ENCODE measurements around the gene CYLD.

The CYLD gene

DNA sequence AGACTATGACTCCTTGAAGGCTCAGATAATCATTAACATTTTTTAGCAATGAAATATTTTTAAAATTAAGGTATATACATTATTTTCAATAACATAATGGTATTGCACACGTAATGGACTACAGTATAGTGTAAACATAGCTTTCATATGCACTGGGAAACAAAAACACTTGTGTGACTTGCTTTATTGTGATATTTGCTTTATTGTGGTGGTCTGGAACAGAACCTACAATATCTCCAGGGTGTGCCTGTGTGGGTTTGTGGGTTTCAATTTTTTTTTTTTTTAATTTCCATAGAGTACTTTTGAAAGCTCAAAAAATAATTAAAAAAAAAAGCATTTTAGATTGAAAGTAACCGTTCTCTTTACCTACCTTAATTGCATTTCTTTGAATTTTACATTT is 25.3 kb downstream of the CYLD start:
- TF ChIP-seq, protein P1, sequence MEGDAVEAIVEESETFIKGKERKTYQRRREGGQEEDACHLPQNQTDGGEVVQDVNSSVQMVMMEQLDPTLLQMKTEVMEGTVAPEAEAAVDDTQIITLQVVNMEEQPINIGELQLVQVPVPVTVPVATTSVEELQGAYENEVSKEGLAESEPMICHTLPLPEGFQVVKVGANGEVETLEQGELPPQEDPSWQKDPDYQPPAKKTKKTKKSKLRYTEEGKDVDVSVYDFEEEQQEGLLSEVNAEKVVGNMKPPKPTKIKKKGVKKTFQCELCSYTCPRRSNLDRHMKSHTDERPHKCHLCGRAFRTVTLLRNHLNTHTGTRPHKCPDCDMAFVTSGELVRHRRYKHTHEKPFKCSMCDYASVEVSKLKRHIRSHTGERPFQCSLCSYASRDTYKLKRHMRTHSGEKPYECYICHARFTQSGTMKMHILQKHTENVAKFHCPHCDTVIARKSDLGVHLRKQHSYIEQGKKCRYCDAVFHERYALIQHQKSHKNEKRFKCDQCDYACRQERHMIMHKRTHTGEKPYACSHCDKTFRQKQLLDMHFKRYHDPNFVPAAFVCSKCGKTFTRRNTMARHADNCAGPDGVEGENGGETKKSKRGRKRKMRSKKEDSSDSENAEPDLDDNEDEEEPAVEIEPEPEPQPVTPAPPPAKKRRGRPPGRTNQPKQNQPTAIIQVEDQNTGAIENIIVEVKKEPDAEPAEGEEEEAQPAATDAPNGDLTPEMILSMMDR (IDR thresholded peaks at IDR 0.05; ENCODE audit: low read depth, low read length), result no peak
- no peak for DNase-seq (ENCODE audit: extremely low read depth, low read depth)

DNA sequence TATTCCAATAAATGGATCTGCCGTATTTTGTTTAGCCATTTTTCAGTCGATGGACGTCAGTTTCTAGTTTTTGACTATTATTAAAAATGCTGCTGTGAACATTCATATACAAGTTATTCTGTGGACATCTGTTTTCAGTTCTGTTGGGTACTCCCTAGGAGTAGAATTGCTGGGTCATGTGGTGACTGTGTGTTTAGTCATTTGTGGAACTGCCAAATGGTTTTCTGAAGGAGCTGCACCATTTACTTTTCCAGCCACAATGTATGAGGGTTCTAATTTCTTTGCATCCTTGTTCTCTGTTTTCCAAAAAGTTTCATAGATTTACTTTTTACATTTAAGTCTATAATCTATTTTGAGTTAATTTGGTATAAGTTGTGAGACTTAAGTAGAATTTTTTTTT is 29.5 kb downstream of the CYLD start:
- TF ChIP-seq, protein P1 (IDR thresholded peaks at IDR 0.05; ENCODE audit: low read depth, low read length), result no peak
- peak; percentile 11 for DNase-seq (ENCODE audit: extremely low read depth, low read depth)

DNA sequence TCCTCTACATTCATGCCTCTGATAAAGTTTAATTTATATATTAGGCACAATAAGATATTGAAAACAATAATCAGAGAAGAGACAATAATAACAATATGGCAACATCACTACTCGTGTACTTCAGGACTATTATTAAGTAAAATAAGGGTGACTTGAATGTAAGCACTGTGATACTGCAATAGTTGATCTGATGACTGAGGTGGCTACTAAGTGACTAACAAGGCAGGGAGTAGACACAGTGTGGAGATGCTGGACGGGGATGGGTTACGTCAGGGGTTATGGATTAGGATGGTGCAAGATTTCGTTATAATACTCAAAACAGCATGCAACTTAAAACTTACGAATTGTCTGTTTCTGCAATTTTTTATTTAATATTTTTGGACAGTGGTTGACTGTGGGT is 32.5 kb downstream of the CYLD start:
- TF ChIP-seq, protein P1 (IDR thresholded peaks at IDR 0.05; ENCODE audit: low read depth, low read length), result no peak
- no peak for DNase-seq (ENCODE audit: extremely low read depth, low read depth)

DNA sequence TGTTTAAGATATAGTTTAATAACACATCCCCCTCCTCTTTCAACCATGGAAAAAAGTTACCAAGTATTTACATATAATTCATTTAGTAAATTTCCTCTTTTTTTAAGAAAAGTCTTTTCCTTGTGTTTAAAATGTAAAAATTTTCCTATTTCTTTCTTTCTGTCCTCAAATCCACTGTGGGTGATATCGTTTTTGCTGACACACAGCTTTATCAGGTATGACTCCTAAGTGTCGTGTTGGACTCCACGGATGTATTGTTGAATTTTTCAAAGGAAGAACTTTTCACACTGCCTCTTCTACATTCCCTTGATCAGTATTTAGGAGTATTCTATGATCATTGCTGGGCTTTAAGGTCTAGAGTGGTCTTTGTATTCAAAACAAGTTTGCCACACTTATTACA is 33.1 kb downstream of the CYLD start:
- TF ChIP-seq, protein P1 (IDR thresholded peaks at IDR 0.05; ENCODE audit: low read depth, low read length), result no peak
- no peak for DNase-seq (ENCODE audit: extremely low read depth, low read depth)

DNA sequence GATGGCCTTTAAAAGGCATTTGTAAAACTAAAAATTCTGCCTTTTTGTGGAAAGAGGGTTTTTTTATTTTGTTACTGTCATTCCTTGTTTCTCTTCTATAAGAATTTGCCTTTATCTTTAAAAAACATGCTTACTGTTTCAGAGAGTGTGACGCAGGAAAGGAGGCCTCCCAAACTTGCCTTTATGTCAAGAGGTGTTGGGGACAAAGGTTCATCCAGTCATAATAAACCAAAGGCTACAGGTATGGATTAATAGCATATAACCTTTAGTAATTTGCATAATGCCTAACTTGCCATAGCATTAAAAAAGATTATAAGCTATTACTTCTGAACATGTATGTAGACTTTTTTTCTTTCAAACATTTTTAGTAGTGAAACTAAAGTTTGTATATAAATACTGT is 34.2 kb downstream of the CYLD start:
- no peak for DNase-seq (ENCODE audit: extremely low read depth, low read depth)
- TF ChIP-seq, protein P1 (IDR thresholded peaks at IDR 0.05; ENCODE audit: low read depth, low read length), result no peak

DNA sequence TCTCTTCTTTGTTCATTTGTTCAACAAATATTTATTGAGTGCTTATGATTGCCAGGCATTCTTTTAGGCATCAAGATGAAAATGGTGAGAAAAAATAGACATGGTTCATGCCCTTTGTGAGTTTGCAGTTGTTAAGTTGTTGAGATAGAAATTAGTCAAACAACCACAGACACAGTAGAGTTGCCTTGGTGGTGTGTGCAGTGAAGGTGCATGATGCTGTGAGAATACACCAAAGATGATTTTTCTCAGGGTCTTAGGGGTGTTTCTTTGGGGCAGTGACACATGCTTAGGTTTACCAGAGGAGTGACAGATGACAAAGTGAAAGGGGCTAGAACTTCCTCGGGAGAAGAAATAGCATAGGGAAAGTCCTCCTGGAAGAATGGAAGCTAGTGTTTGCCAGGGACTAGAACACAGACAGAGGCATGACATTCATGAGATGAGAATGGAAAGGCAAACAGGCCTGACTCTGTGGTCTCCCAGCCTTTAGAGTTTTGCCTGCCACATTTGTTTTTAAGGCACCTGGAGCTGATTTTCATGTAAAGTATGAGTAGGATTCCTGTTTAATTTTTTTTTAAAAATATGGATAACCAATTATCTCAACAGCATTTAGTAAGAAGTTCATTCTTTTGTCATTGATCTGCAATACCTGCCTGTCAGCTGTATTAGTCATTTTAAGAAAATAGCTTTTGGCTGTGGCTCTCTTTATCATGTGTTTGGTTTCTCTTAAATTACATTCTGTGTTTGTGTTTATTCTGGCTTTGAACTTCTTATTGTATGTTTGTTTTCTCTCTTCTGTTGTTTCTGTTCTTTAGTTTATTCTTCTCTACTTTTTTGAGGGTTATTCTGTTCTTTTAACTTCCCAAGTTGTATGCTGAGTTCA is 36.6 kb downstream of the CYLD start:
- DNase-seq (ENCODE audit: extremely low read depth, low read depth), result no peak
- TF ChIP-seq, protein P1 (IDR thresholded peaks at IDR 0.05; ENCODE audit: low read depth, low read length), result no peak

DNA sequence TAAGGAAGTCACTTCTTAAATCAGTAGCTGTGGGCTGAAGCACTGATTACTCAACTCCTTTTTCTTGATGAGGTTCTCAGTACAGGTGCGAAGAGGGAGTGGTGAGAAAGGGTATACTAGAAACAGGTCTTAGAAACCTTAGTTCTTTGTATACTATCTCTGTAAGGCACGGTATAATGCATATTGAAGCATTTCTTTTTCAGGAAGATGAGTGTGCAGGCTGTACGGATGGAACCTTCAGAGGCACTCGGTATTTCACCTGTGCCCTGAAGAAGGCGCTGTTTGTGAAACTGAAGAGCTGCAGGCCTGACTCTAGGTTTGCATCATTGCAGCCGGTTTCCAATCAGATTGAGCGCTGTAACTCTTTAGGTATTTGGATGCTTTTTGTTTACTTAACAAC is 39.2 kb downstream of the CYLD start:
- no peak for DNase-seq (ENCODE audit: extremely low read depth, low read depth)
- TF ChIP-seq, protein P1 (IDR thresholded peaks at IDR 0.05; ENCODE audit: low read depth, low read length), result no peak
